K562 (cell line): ENCODE data around the gene RNLS. TPM values are rescaled to one million over a fixed set of nuclear protein-coding genes. Genes with fewer than 3 reads are reported as not detected.

Experiments
- ATAC-seq: fragments of 200-7000 bp; cut with Tn5 transposase; 3 replicates; pipeline ENCODE4 v1.9.1; 2020; ENCODE audit warnings: moderate library complexity
- BruUV-seq: library from RNA; stranded (reverse); fragments of 400-500 nt; replicated peaks from 2 replicates; lab custom pipeline; 2021; lab: Mats Ljungman, UMichigan
- CTCF ChIA-PET: fragments of 300-600 bp; formaldehyde crosslinking; extraction: SDS; loops from one replicate; lab custom pipeline; 2021; ENCODE audit warnings: low intra/inter-chr PET ratio; lab: Yijun Ruan, JAX
- POLR2A ChIA-PET: fragments of 300-600, 350-650 bp; sonication (Branson Sonifier 250); formaldehyde crosslinking; extraction: SDS; loops from one replicate; lab custom pipeline; 2021; ENCODE audit warnings: antibody characterized with exemption, inconsistent platforms; lab: Yijun Ruan, JAX
- DNase-seq, 4 experiments: peaks; one replicate each; pipeline versions ENCODE4 v3.0.0 to v3.0.0-alpha.2; 2011 to 2018; ENCODE audit warnings: low spot score in 3 of 4, mixed read lengths in 3 of 4; ENCODE audit errors: extremely low read depth in 1 of 4
- FAIRE-seq: peaks from 2 replicates; lab custom pipeline; 2011; peaks lifted over from hg19 to GRCh38; lab: Jason Lieb, UNC
- H2AFZ ChIP-seq: 2 replicates; pipeline ENCODE4 v1.6.0; 2011; ENCODE audit warnings: low read depth, low read length, control low read depth, inconsistent platforms
- H3K27ac ChIP-seq: fragments of 200-600 bp; 3 replicates; pipeline ENCODE4 v1.8.0; 2011; ENCODE audit warnings: low read depth, mild to moderate bottlenecking, control low read depth, inconsistent platforms, low read length, moderate library complexity, mixed read lengths; ENCODE audit errors: extremely low read depth
- H3K27me3 ChIP-seq, 2 experiments: fragments of 300-600 bp in 1 of 2; 2 replicates in 1 of 2; 3 replicates in 1 of 2; pipeline versions ENCODE4 v1.6.0 to v1.8.0; 2011; ENCODE audit warnings: inconsistent platforms in 2 of 2, low read length in 2 of 2, mild to moderate bottlenecking in 1 of 2, mixed read lengths in 1 of 2, moderate library complexity in 1 of 2; ENCODE audit not compliant: control insufficient read depth in 2 of 2, insufficient read depth in 2 of 2
- H3K36me3 ChIP-seq: fragments of 300-600 bp; 3 replicates; pipeline ENCODE4 v1.8.0; 2011; ENCODE audit warnings: mild to moderate bottlenecking, low read length, inconsistent platforms; ENCODE audit not compliant: control insufficient read depth, insufficient read depth
- H3K4me1 ChIP-seq, 2 experiments: fragments of 200-600 bp in 1 of 2; replicated peaks in 1 of 2; 2 replicates in 1 of 2; 3 replicates in 1 of 2; pipeline versions ENCODE4 v1.5.1 to v1.8.0; 2011; ENCODE audit warnings: inconsistent platforms in 2 of 2, low read length in 2 of 2, mild to moderate bottlenecking in 1 of 2, mixed read lengths in 1 of 2, moderate library complexity in 1 of 2; ENCODE audit not compliant: control insufficient read depth in 2 of 2, insufficient read depth in 2 of 2
- H3K4me2 ChIP-seq: 2 replicates; pipeline ENCODE4 v1.6.1; 2011; ENCODE audit warnings: low read length, control low read depth, inconsistent platforms, mixed read lengths; ENCODE audit not compliant: insufficient read depth
- H3K4me3 ChIP-seq: fragments of 200-600 bp; sonication (generic), shearing (Covaris generic); 2 replicates; pipeline ENCODE4 v1.5.1; 2016; ENCODE audit warnings: control low read depth, inconsistent platforms
- H3K79me2 ChIP-seq: fragments of 200-600 bp; 3 replicates; pipeline ENCODE4 v1.8.0; 2011; ENCODE audit warnings: low read length, inconsistent platforms; ENCODE audit not compliant: control insufficient read depth, insufficient read depth
- H3K9ac ChIP-seq, 2 experiments: 2 replicates each; pipeline versions ENCODE4 v1.6.0 to v1.6.1; 2011; ENCODE audit warnings: low read depth in 2 of 2, low read length in 2 of 2, control low read depth in 1 of 2, inconsistent platforms in 1 of 2, mild to moderate bottlenecking in 1 of 2, mixed read lengths in 1 of 2; ENCODE audit not compliant: insufficient read depth in 1 of 2
- H3K9me1 ChIP-seq: one replicate; pipeline ENCODE4 v1.6.0; 2011; ENCODE audit warnings: inconsistent platforms, mild to moderate bottlenecking, low read length, moderate library complexity; ENCODE audit not compliant: control insufficient read depth, insufficient read depth
- H3K9me3 ChIP-seq: replicated peaks from 2 replicates; pipeline ENCODE4 v1.5.1; 2011; ENCODE audit warnings: low read depth, low read length, inconsistent platforms; ENCODE audit not compliant: control insufficient read depth, insufficient read depth
- H4K20me1 ChIP-seq: replicated peaks from 2 replicates; pipeline ENCODE4 v1.6.1; 2011; ENCODE audit warnings: low read length, inconsistent platforms, mixed read lengths; ENCODE audit not compliant: control insufficient read depth, insufficient read depth
- BRCA1 ChIP-seq, 2 experiments: fragments of 450-650 bp in 1 of 2; sonication (generic) in 1 of 2; formaldehyde crosslinking in 1 of 2; IDR thresholded peaks; 2 replicates each; pipeline versions ENCODE4 v1.5.0 to v1.6.1; 2017 to 2020; ENCODE audit warnings: mild to moderate bottlenecking in 1 of 2, missing genetic modification reagents in 1 of 2
- CREB3 ChIP-seq: fragments of 450-650 bp; conservative IDR thresholded peaks from 2 replicates; pipeline ENCODE4 v1.6.1; 2016; ENCODE audit warnings: missing genetic modification characterization, low read depth, mild to moderate bottlenecking, missing compliant biosample characterization, moderate library complexity
- HMG20A ChIP-seq: fragments of 450-650 bp; formaldehyde crosslinking; conservative IDR thresholded peaks from 2 replicates; pipeline ENCODE4 v1.4.0; 2020; ENCODE audit warnings: mild to moderate bottlenecking, mixed read lengths
- KLF13 ChIP-seq: fragments of 450-650 bp; IDR thresholded peaks from 2 replicates; pipeline ENCODE4 v1.6.1; 2016; ENCODE audit warnings: missing genetic modification characterization, low read depth, mild to moderate bottlenecking, missing compliant biosample characterization, moderate library complexity, borderline replicate concordance
- THRAP3 ChIP-seq: fragments of 450-650 bp; IDR thresholded peaks from 2 replicates; pipeline ENCODE4 v1.6.1; 2016; ENCODE audit warnings: mild to moderate bottlenecking, inconsistent platforms, borderline replicate concordance
- WGBS: fragments of 100-300 bp; shearing (Covaris generic); methylation state at CpG from one replicate; pipeline ENCODE4 v1.1.6; 2016; ENCODE audit warnings: low coverage, mixed read lengths; ENCODE audit not compliant: insufficient coverage; ENCODE audit errors: missing lambda C conversion rate; 5-methylcytosine and 5-hydroxymethylcytosine counted together
- in situ Hi-C: fragments of 300-500 bp; cut with MboI; formaldehyde crosslinking; loops from 4 replicates; pipeline ENCODE4 v1.15.0; 2018; ENCODE audit warnings: inconsistent platforms, mixed read lengths
- intact Hi-C: fragments of 100-400 bp; cut with micrococcal nuclease; formaldehyde crosslinking; loops from 2 replicates; pipeline ENCODE4 v1.14.2; 2022
- polyA plus RNA-seq, 8 experiments: library from polyadenylated mRNA; depleted of rRNA in 4 of 8; stranded (reverse) in 5 of 8; unstranded in 3 of 8; fragments of >200 nt; fragmentation: Nextera tagmentation in 2 of 8; fragmentation: Illumina TruSeq in 1 of 8; extraction: Ambion mirVana in 2 of 8; extraction: Trizol in 1 of 8; gene quantifications; 2 replicates each; pipeline versions ENCODE4 v1.2.1 to v1.2.3, GENCODE V29; 2011 to 2014; ENCODE audit warnings: inconsistent platforms in 1 of 8, missing spikeins in 1 of 8
- total RNA-seq, 7 experiments: library from RNA; depleted of rRNA in 6 of 7; stranded (reverse); fragments of >200 nt in 6 of 7; fragmentation: Illumina TruSeq in 2 of 7; extraction: Trizol in 2 of 7; gene quantifications; 2 replicates each; pipeline versions ENCODE4 v1.2.1 to v1.2.3, GENCODE V29; 2011 to 2021; ENCODE audit warnings: low replicate concordance in 1 of 7

RNLS gene
- total and polyA plus RNA-seq, 9 of the 15 experiments (the other 6 are each of a cell fraction or from before 2014, with no cell fraction given), result 0.14 to 0.72 (median 0.41) TPM; not detected in 3

- intact Hi-C loops, result no loop called here
- 0% methylated on average over 4 of the region's 4 CpGs for WGBS
- TF ChIP-seq THRAP3, result no peak
- Histone ChIP-seq H3K4me1 (no peaks in the 10 kb centered on the region), H3K27me3 (no peaks in the 10 kb centered on the region), H3K9ac (no peak overlapping the region), H3K4me2 (no peak overlapping the region), H3K9me1 (no peaks in the 10 kb centered on the region), H3K27ac (no peak overlapping the region), H4K20me1 (no peaks in the 10 kb centered on the region), H2AFZ (no peak overlapping the region), H3K79me2 (no peaks in the 10 kb centered on the region), H3K9me3 (no peaks in the 10 kb centered on the region), H3K36me3 (no peaks in the 10 kb centered on the region), H3K4me3 (no peak overlapping the region)
- no TSS peak for BruUV-seq
- in situ Hi-C loops, result no loop called here
- CTCF ChIA-PET, result no interaction called here
- POLR2A ChIA-PET, result no interaction called here
- DNase-seq (no peak), FAIRE-seq (no peak), ATAC-seq (no peak)
Observed at GRCh38 chr10:88374392-88375175, 208.5 kb downstream of the RNLS start.

- POLR2A ChIA-PET, result no interaction called here
- FAIRE-seq (no peak), ATAC-seq (no peak), DNase-seq (no peak)
- H3K79me2 ChIP-seq, result no peaks in the 10 kb centered on the region
- H3K4me2 ChIP-seq, result no peak overlapping the region
- no peaks in the 10 kb centered on the region for H3K27me3 ChIP-seq
- CTCF ChIA-PET, result no interaction called here
- H3K9me1 ChIP-seq, result no peaks in the 10 kb centered on the region
- intact Hi-C loops, result no loop called here
- no peaks in the 10 kb centered on the region for H3K4me1 ChIP-seq
- H2AFZ ChIP-seq, result no peak overlapping the region
- BruUV-seq, result no TSS peak
- no peak overlapping the region for H3K9ac ChIP-seq
- H3K9me3 ChIP-seq, result no peaks in the 10 kb centered on the region
- H4K20me1 ChIP-seq, result no peaks in the 10 kb centered on the region
- no peak overlapping the region for H3K4me3 ChIP-seq
- in situ Hi-C loops, result no loop called here
- H3K36me3 ChIP-seq, result no peaks in the 10 kb centered on the region
- no peak overlapping the region for H3K27ac ChIP-seq
- TF ChIP-seq KLF13 (tag) (no peak), BRCA1 (IDR thresholded peaks at IDR 0.05) (no peak), BRCA1 (CRISPR knock-in tag; IDR thresholded peaks at IDR 0.05) (no peak), CREB3 (tag) (no peak), HMG20A (CRISPR knock-in tag) (no peak)
Observed at GRCh38 chr10:88372881-88373592, 210.1 kb downstream of the RNLS start.
